ENCODE results near the gene LTBP2.

Gene LTBP2

DNA sequence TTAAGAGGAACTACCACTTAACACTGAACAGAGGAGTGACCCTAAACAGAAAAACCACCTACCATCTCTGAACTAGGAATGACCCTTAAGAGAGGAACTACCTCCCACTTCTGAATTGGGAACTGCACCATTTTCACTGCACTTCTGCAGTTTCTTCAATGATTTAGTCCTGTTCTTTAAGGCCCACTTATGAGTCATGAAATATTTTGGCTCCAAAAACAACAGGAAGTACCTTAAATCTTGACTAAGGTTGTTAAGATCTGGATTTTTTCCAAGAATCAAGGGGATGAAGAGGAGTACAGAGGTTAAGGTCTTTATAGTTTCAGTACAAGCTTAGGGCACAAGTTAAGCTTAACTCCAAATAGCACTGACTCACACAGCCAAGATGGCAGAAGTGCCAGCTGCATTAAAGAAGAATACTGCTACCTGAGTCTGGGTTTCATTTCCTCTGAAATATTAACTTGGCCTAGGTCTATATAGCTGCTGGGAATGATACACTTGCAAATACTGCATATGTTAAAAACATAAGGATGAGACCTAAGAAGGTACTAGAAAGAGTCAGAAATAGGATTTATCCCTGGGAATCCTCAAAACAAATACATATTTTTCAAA lies 123.1 kb downstream of the LTBP2 start:
- no peak for DNase-seq (ENCODE audit: low read depth in 1 of 2, low spot score in 1 of 2)
- TF ChIP-seq JUND (IDR thresholded peaks at IDR 0.05; ENCODE audit: low read depth) = no peak
- in situ Hi-C loops (cut with HindIII; ENCODE audit: low pct_unique_long_range_greater_than_20kb, low sequenced_read_pairs) = no loop called here

GRCh38 chr14:74486164-74486563 lies 125.9 kb downstream of the LTBP2 start:
- no peak for TF ChIP-seq JUND (IDR thresholded peaks at IDR 0.05; ENCODE audit: low read depth)
- in situ Hi-C loops (cut with HindIII; ENCODE audit: low pct_unique_long_range_greater_than_20kb, low sequenced_read_pairs) = no loop called here
- no peak for DNase-seq (ENCODE audit: low read depth in 1 of 2, low spot score in 1 of 2)

DNA sequence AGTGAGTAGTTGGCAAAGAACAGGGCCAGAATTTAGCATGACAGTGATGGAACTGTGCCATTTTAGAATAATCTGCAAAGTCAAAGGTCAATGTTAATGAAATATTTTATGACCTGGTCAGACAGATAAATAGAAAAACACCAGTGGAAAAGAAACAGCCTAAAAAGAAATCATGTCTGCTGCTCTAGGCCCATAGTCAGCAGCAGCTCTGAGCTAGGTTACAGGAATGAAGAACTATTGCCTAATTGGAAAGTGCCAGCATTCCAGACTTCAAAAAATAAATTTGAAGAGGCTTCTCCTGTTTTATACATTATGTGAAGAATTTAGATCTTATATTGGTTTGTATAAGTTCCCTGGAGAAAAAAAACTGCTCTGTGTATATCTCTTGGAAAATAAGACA lies 128.7 kb downstream of the LTBP2 start:
- DNase-seq (ENCODE audit: low read depth in 1 of 2, low spot score in 1 of 2) = no peak
- in situ Hi-C loops (cut with HindIII; ENCODE audit: low pct_unique_long_range_greater_than_20kb, low sequenced_read_pairs) = no loop called here
- no peak for TF ChIP-seq JUND (IDR thresholded peaks at IDR 0.05; ENCODE audit: low read depth)

- TF ChIP-seq JUND (IDR thresholded peaks at IDR 0.05; ENCODE audit: low read depth) = no peak
- DNase-seq (ENCODE audit: low read depth in 1 of 2, low spot score in 1 of 2) = no peak
- in situ Hi-C loops (cut with HindIII; ENCODE audit: low pct_unique_long_range_greater_than_20kb, low sequenced_read_pairs) = no loop called here
Observed at GRCh38 chr14:74482571-74482970, 129.5 kb downstream of the LTBP2 start.

DNA sequence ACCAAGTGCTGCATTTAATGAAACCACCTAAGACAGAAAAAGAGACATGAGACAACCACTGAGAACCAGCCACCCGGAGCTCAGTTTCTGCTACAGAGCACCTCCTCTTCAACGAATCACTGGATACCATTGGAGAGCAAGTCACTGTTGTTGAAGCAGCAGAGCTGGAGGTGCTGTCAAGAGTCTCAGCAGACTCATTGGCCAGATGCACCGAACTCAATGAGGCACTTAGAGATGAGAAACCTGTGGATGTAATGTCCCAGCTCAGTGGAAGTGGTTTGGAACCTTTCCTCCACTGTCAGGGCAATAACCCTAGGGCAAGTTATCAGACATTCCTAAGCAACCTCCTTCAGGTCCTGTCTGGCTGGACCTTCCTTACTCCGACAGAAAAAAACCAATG lies 132.0 kb downstream of the LTBP2 start:
- TF ChIP-seq JUND (IDR thresholded peaks at IDR 0.05; ENCODE audit: low read depth) = no peak
- in situ Hi-C loops (cut with HindIII; ENCODE audit: low pct_unique_long_range_greater_than_20kb, low sequenced_read_pairs) = no loop called here
- DNase-seq (ENCODE audit: low read depth in 1 of 2, low spot score in 1 of 2) = no peak

GRCh38 chr14:74478996-74479635 lies 132.9 kb downstream of the LTBP2 start:
- in situ Hi-C loops (cut with HindIII; ENCODE audit: low pct_unique_long_range_greater_than_20kb, low sequenced_read_pairs) = no loop called here
- peak in 1 of 2 experiments; percentile 64 for DNase-seq (ENCODE audit: low read depth in 1 of 2, low spot score in 1 of 2)
- TF ChIP-seq JUND (IDR thresholded peaks at IDR 0.05; ENCODE audit: low read depth) = no peak

GRCh38 chr14:74476607-74477006 lies 135.4 kb downstream of the LTBP2 start:
- in situ Hi-C loops (cut with HindIII; ENCODE audit: low pct_unique_long_range_greater_than_20kb, low sequenced_read_pairs) = no loop called here
- no peak for TF ChIP-seq JUND (IDR thresholded peaks at IDR 0.05; ENCODE audit: low read depth)
- DNase-seq (ENCODE audit: low read depth in 1 of 2, low spot score in 1 of 2) = no peak

- no peak for TF ChIP-seq JUND (IDR thresholded peaks at IDR 0.05; ENCODE audit: low read depth)
- no peak for DNase-seq (ENCODE audit: low read depth in 1 of 2, low spot score in 1 of 2)
- in situ Hi-C loops (cut with HindIII; ENCODE audit: low pct_unique_long_range_greater_than_20kb, low sequenced_read_pairs) = no loop called here
Observed at GRCh38 chr14:74476107-74476506, 135.9 kb downstream of the LTBP2 start.

GRCh38 chr14:74475678-74476077 lies 136.4 kb downstream of the LTBP2 start:
- no peak for TF ChIP-seq JUND (IDR thresholded peaks at IDR 0.05; ENCODE audit: low read depth)
- no peak for DNase-seq (ENCODE audit: low read depth in 1 of 2, low spot score in 1 of 2)
- in situ Hi-C loops (cut with HindIII; ENCODE audit: low pct_unique_long_range_greater_than_20kb, low sequenced_read_pairs) = no loop called here

- no peak for TF ChIP-seq JUND (IDR thresholded peaks at IDR 0.05; ENCODE audit: low read depth)
- no peak for DNase-seq (ENCODE audit: low read depth in 1 of 2, low spot score in 1 of 2)
- in situ Hi-C loops (cut with HindIII; ENCODE audit: low pct_unique_long_range_greater_than_20kb, low sequenced_read_pairs) = no loop called here
Observed at GRCh38 chr14:74474376-74474775, 137.7 kb downstream of the LTBP2 start.

DNA sequence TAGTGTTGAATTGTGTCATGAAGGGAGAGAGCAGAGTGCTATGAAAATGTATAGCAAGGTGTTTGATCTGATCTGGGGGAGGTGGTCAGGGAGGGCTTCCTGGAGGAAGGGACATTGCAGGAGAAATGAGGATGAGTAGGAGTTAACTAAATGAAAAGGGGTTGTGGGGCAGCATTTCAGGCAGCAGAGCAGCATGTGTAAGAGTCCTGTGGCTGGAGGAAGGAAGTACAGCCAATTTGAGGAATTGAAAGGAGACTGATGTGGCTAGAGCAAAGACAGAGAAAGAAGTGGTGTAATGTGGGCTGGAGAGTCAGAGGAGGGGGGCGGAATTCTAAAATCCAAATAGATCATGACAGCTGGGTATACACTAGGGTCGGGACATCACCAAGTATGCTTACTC lies 139.4 kb downstream of the LTBP2 start:
- DNase-seq (ENCODE audit: low read depth in 1 of 2, low spot score in 1 of 2) = no peak
- in situ Hi-C loops (cut with HindIII; ENCODE audit: low pct_unique_long_range_greater_than_20kb, low sequenced_read_pairs) = no loop called here
- no peak for TF ChIP-seq JUND (IDR thresholded peaks at IDR 0.05; ENCODE audit: low read depth)

- no peak for TF ChIP-seq JUND (IDR thresholded peaks at IDR 0.05; ENCODE audit: low read depth)
- DNase-seq (ENCODE audit: low read depth in 1 of 2, low spot score in 1 of 2) = no peak
- in situ Hi-C loops (cut with HindIII; ENCODE audit: low pct_unique_long_range_greater_than_20kb, low sequenced_read_pairs) = no loop called here
Observed at GRCh38 chr14:74469548-74470518, 142.2 kb downstream of the LTBP2 start.

GRCh38 chr14:74468513-74468912 lies 143.5 kb downstream of the LTBP2 start:
- no peak for TF ChIP-seq JUND (IDR thresholded peaks at IDR 0.05; ENCODE audit: low read depth)
- DNase-seq (ENCODE audit: low read depth in 1 of 2, low spot score in 1 of 2) = no peak
- in situ Hi-C loops (cut with HindIII; ENCODE audit: low pct_unique_long_range_greater_than_20kb, low sequenced_read_pairs) = no loop called here

All from T47D (cell line).